PFSK-1 (cell line): ENCODE results near the gene IL22.

Experiments used
- POLR2AphosphoS5 ChIP-seq: IDR thresholded peaks from 2 replicates; pipeline ENCODE4 v1.6.1; 2012; ENCODE audit warnings: low read depth, mild to moderate bottlenecking, control low read depth, low read length, moderate library complexity
- REST ChIP-seq, 2 experiments: IDR thresholded peaks; 2 replicates each; pipeline versions ENCODE4 v1.6.1 to v1.8.0; 2011 to 2012; ENCODE audit warnings: low read depth in 2 of 2, low read length in 2 of 2, control low read depth in 1 of 2, inconsistent platforms in 1 of 2, mild to moderate bottlenecking in 1 of 2, moderate library complexity in 1 of 2; ENCODE audit not compliant: insufficient read depth in 1 of 2
- TAF1 ChIP-seq: IDR thresholded peaks from 2 replicates; pipeline ENCODE4 v1.6.1; 2012; ENCODE audit warnings: low read length, control low read depth, borderline replicate concordance; ENCODE audit not compliant: insufficient read depth

GRCh38 chr12:68247785-68248184, 5.6 kb downstream of the IL22 start:
- no peak for TF ChIP-seq POLR2AphosphoS5
- TF ChIP-seq REST (IDR thresholded peaks at IDR 0.05; ENCODE audit: insufficient read depth in 1 of 2, low read depth in 2 of 2, low read length in 2 of 2), result no peak
- no peak for TF ChIP-seq TAF1
